ENCODE data around the gene CNTN4.

The CNTN4 gene

GRCh38 chr3:2423143-2423542, 324.5 kb downstream of the CNTN4 start:
- no peak for DNase-seq

- DNase-seq = no peak
Observed at GRCh38 chr3:2441558-2441957, 342.9 kb downstream of the CNTN4 start.

GRCh38 chr3:2446146-2446545, 347.5 kb downstream of the CNTN4 start:
- no peak for DNase-seq

GRCh38 chr3:2452249-2452648, 353.6 kb downstream of the CNTN4 start:
- no peak for DNase-seq

- DNase-seq = no peak
Observed at GRCh38 chr3:2454865-2455264, 356.2 kb downstream of the CNTN4 start.

GRCh38 chr3:2456788-2457187, 358.1 kb downstream of the CNTN4 start:
- DNase-seq = no peak

GRCh38 chr3:2458816-2459215, 360.1 kb downstream of the CNTN4 start:
- DNase-seq = no peak

GRCh38 chr3:2465842-2466241, 367.2 kb downstream of the CNTN4 start:
- DNase-seq = no peak

- no peak for DNase-seq
Observed at GRCh38 chr3:2468816-2469215, 370.1 kb downstream of the CNTN4 start.

- no peak for DNase-seq
Observed at GRCh38 chr3:2476996-2477395, 378.3 kb downstream of the CNTN4 start.

GRCh38 chr3:2477620-2478019, 379.0 kb downstream of the CNTN4 start:
- DNase-seq = no peak

- no peak for DNase-seq
Observed at GRCh38 chr3:2484162-2485026, 385.7 kb downstream of the CNTN4 start.

GRCh38 chr3:2485027-2485375, 386.3 kb downstream of the CNTN4 start:
- no peak for DNase-seq

- DNase-seq = no peak
Observed at GRCh38 chr3:2495746-2496145, 397.1 kb downstream of the CNTN4 start.

GRCh38 chr3:2504912-2505311, 406.2 kb downstream of the CNTN4 start:
- no peak for DNase-seq

- no peak for DNase-seq
Observed at GRCh38 chr3:2506776-2507175, 408.1 kb downstream of the CNTN4 start.

- no peak for DNase-seq
Observed at GRCh38 chr3:2510591-2511145, 412.0 kb downstream of the CNTN4 start.

GRCh38 chr3:2511356-2511755, 412.7 kb downstream of the CNTN4 start:
- no peak for DNase-seq

- no peak for DNase-seq
Observed at GRCh38 chr3:2512881-2513280, 414.2 kb downstream of the CNTN4 start.

GRCh38 chr3:2513986-2514385, 415.3 kb downstream of the CNTN4 start:
- DNase-seq = no peak

- DNase-seq = no peak
Observed at GRCh38 chr3:2516762-2517441, 418.2 kb downstream of the CNTN4 start.

GRCh38 chr3:2517500-2518172, 419.0 kb downstream of the CNTN4 start:
- DNase-seq = no peak

GRCh38 chr3:2523281-2523836, 424.7 kb downstream of the CNTN4 start:
- no peak for DNase-seq
